ENCODE measurements around the gene PDCD2.

DNA sequence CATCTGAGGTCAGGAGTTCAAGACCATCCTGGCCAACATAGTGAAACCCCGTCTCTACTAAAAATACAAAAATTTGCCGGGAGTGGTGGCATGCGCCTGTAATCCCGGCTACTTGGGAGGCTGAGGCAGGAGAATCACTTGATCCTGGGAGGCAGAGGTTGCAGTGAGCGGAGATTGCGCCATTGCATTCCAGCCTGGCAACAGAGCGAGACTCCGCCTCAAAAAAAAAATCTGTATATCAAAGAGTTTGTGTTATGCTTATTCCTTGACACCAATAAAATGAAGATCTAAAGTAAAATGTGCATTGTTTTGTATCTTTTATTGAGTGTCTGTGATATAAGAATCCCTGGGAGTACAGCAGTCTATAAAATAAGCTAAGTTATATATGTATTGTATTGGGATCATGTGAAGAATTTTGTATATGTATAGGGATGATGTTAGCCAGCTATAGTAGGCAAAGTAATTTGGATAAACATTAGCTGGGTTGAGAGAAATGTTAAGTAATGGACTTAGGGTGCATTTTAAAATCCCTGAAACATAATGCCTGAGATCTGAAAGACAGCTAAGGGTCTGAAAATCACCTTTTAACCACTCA lies 19.4 kb downstream of the PDCD2 start:
- TF ChIP-seq POLR2A (IDR thresholded peaks at IDR 0.05), result no peak
- TF ChIP-seq, protein P1, sequence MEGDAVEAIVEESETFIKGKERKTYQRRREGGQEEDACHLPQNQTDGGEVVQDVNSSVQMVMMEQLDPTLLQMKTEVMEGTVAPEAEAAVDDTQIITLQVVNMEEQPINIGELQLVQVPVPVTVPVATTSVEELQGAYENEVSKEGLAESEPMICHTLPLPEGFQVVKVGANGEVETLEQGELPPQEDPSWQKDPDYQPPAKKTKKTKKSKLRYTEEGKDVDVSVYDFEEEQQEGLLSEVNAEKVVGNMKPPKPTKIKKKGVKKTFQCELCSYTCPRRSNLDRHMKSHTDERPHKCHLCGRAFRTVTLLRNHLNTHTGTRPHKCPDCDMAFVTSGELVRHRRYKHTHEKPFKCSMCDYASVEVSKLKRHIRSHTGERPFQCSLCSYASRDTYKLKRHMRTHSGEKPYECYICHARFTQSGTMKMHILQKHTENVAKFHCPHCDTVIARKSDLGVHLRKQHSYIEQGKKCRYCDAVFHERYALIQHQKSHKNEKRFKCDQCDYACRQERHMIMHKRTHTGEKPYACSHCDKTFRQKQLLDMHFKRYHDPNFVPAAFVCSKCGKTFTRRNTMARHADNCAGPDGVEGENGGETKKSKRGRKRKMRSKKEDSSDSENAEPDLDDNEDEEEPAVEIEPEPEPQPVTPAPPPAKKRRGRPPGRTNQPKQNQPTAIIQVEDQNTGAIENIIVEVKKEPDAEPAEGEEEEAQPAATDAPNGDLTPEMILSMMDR (IDR thresholded peaks at IDR 0.05), result no peak
